ENCODE measurements around the gene SLC1A1.

DNA sequence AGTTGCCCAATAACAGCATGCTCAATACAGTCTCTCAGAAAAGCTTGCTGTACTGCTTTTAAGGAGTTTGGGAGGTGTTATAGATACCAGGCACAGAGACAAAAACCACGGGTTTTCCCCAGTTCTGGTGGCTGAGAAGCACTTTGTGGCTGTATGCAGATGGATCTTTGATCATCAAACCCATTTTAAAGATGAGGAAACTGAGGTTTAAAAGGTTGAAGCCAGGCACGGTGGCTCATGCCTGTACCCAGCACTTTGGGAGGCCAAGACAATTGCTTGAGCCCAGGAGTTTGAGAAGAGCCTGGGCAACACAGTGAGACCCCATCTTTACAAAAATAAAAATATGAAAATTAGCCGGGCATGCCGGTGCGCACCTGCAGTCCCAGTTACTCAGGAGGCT, 125.5 kb downstream of the SLC1A1 start:
- TF ChIP-seq, protein P1, sequence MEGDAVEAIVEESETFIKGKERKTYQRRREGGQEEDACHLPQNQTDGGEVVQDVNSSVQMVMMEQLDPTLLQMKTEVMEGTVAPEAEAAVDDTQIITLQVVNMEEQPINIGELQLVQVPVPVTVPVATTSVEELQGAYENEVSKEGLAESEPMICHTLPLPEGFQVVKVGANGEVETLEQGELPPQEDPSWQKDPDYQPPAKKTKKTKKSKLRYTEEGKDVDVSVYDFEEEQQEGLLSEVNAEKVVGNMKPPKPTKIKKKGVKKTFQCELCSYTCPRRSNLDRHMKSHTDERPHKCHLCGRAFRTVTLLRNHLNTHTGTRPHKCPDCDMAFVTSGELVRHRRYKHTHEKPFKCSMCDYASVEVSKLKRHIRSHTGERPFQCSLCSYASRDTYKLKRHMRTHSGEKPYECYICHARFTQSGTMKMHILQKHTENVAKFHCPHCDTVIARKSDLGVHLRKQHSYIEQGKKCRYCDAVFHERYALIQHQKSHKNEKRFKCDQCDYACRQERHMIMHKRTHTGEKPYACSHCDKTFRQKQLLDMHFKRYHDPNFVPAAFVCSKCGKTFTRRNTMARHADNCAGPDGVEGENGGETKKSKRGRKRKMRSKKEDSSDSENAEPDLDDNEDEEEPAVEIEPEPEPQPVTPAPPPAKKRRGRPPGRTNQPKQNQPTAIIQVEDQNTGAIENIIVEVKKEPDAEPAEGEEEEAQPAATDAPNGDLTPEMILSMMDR (IDR thresholded peaks at IDR 0.05): no peak
- TF ChIP-seq POLR2A (IDR thresholded peaks at IDR 0.05) (no peak), POLR2AphosphoS5 (IDR thresholded peaks at IDR 0.05) (no peak)

Data from gastroesophageal sphincter (tissue), 3 donors.